ENCODE measurements around the gene KCNJ16.

Gene KCNJ16

GRCh38 chr17:70070305-70071027 lies 4.6 kb upstream of the KCNJ16 start:
- DNase-seq (ENCODE audit: low read depth): no peak

- no peak for DNase-seq (ENCODE audit: low read depth)
These were observed 3.9 kb upstream of the KCNJ16 start for GRCh38 chr17:70071127-70071526.

GRCh38 chr17:70071620-70072019 lies 3.4 kb upstream of the KCNJ16 start:
- DNase-seq (ENCODE audit: low read depth): no peak

- DNase-seq (ENCODE audit: low read depth): no peak
These were observed 2.3 kb upstream of the KCNJ16 start for GRCh38 chr17:70072546-70073309.

- no peak for DNase-seq (ENCODE audit: low read depth)
These were observed 1.7 kb upstream of the KCNJ16 start for GRCh38 chr17:70073310-70073709.

GRCh38 chr17:70073799-70074198 lies 1.2 kb upstream of the KCNJ16 start:
- DNase-seq (ENCODE audit: low read depth): no peak

- DNase-seq (ENCODE audit: low read depth): no peak
These were observed 692 bp upstream of the KCNJ16 start for GRCh38 chr17:70074236-70074830.

GRCh38 chr17:70076189-70076588 lies 1.2 kb downstream of the KCNJ16 start:
- DNase-seq (ENCODE audit: low read depth): no peak

- no peak for DNase-seq (ENCODE audit: low read depth)
These were observed 1.8 kb downstream of the KCNJ16 start for GRCh38 chr17:70076831-70077230.

GRCh38 chr17:70078549-70078948 lies 3.5 kb downstream of the KCNJ16 start:
- DNase-seq (ENCODE audit: low read depth): no peak

- no peak for DNase-seq (ENCODE audit: low read depth)
These were observed 4.0 kb downstream of the KCNJ16 start for GRCh38 chr17:70078994-70079531.

- DNase-seq (ENCODE audit: low read depth): no peak
These were observed 5.7 kb downstream of the KCNJ16 start for GRCh38 chr17:70080541-70081347.

GRCh38 chr17:70081885-70082284 lies 6.9 kb downstream of the KCNJ16 start:
- no peak for DNase-seq (ENCODE audit: low read depth)

- DNase-seq (ENCODE audit: low read depth): no peak
These were observed 9.5 kb downstream of the KCNJ16 start for GRCh38 chr17:70084476-70084875.

GRCh38 chr17:70086516-70086915 lies 11.5 kb downstream of the KCNJ16 start:
- no peak for DNase-seq (ENCODE audit: low read depth)

GRCh38 chr17:70089513-70090148 lies 14.6 kb downstream of the KCNJ16 start:
- DNase-seq (ENCODE audit: low read depth): no peak

GRCh38 chr17:70091005-70091568 lies 16.1 kb downstream of the KCNJ16 start:
- DNase-seq (ENCODE audit: low read depth): no peak

- DNase-seq (ENCODE audit: low read depth): no peak
These were observed 16.7 kb downstream of the KCNJ16 start for GRCh38 chr17:70091696-70092095.

- DNase-seq (ENCODE audit: low read depth): no peak
These were observed 18.1 kb downstream of the KCNJ16 start for GRCh38 chr17:70093163-70093562.

GRCh38 chr17:70095455-70095854 lies 20.4 kb downstream of the KCNJ16 start:
- no peak for DNase-seq (ENCODE audit: low read depth)

GRCh38 chr17:70096861-70097260 lies 21.8 kb downstream of the KCNJ16 start:
- no peak for DNase-seq (ENCODE audit: low read depth)
